GM18511 (cell line): Measurements from ENCODE around the gene THSD7A.

ENCODE experiments used
- ATAC-seq: cut with Tn5 transposase; IDR thresholded peaks from one replicate; pipeline ENCODE4 v1.9.1; 2021; ENCODE audit warnings: mild to moderate bottlenecking, moderate library complexity; ENCODE audit not compliant: unreplicated experiment

Gene THSD7A

GRCh38 chr7:11424006-11424405 is 408.0 kb downstream of the THSD7A start:
- ATAC-seq: no peak

DNA sequence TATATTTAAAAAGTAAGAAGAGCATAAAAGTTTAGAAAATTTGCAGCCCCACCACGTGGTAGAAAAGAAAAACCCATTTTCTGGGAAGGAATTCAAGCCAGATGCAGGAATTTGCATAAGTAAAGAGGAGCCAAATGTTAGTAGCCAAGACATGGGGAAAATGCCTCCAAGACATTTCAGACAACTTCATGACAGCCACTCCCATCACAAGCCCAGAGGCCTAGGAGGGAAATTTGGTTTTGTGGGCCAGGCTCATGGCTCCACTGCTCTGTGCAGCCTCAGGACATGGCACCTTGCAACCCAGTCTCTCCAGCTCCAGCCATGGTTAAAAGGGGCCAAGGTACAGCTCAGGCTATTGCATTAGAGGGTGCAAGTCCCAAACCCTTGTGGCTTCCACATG is 411.9 kb downstream of the THSD7A start:
- no peak for ATAC-seq

- ATAC-seq: no peak
These were observed 415.1 kb downstream of the THSD7A start for GRCh38 chr7:11416641-11417458.

GRCh38 chr7:11415101-11415500 is 416.9 kb downstream of the THSD7A start:
- no peak for ATAC-seq

DNA sequence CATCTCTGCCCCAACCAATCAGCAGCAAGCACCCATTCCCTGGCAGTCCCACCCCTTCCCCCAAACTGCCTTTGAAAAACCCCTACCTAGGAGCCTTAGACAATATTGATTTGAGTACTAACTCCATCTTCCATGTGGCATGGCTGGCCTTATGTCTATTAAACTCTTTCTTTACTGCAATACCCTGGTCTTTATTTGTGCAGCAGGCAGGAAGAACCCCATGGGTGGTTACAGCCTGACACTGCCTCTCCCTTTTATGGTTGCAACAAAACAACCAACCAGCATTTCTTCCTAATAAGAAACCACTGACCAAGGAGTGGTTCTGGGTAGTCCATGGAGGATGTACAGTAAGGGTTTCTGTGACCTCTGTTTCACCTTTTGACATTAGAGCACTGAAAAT is 418.1 kb downstream of the THSD7A start:
- ATAC-seq: no peak

- no peak for ATAC-seq
These were observed 420.0 kb downstream of the THSD7A start for GRCh38 chr7:11412036-11412435.

- no peak for ATAC-seq
These were observed 421.0 kb downstream of the THSD7A start for GRCh38 chr7:11410656-11411644.

DNA sequence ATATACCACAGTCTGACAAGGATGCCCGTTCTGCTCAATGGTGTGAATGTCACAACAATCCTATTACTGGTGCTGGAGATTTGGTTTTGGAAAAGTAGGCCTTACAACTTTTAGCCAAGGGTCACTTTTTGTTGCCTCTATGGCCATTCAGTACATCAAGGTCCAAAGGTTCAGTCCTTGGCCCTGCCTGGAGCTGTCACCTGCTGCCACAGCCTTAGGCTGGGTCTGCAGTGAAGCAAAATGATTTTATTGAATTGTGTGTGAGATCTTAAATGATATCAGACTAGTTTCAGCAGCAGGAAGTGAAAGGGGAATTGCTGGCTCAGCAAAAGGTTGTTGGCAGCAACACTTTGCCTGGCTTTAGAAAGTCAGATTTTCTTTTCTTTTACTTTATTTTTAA is 427.6 kb downstream of the THSD7A start:
- ATAC-seq: no peak

GRCh38 chr7:11403781-11404180 is 428.2 kb downstream of the THSD7A start:
- no peak for ATAC-seq

DNA sequence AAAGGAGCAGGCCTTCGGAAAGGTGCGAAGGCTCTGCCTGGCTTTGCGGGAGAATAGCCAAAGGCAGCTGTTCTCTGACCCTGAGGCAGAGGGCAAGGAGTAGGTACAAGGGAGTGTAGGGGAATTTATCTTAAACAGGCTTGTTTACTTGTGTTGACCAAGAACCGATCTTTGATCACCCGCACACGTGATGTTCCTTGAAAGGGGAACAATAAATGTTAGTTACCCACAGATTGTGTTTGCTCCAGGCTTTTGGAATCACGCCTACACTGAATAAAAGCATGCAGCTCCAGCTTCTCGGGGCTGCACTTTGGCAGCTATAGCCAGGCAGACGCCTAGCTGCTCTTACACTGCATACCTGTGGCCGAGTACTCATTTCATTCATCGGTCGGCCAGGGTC is 437.6 kb downstream of the THSD7A start:
- ATAC-seq: no peak

DNA sequence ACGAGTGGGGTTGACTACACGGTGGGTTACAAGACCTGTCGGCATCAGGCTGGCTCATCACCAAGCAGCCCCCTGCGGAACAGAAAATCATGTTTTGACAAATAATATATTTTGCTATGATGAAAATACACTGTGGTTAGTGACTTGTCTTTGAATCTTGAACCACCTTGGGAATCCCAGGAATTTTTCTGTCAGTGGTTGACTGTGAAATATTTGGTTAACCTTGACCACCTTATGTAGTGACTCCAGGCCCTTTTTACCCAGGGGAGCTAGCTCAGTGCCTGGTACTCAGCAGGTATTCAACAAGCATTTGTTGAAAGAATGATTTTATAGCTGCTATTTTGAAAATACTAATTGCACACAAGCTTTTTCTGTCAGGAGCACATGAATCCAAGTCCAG is 452.4 kb downstream of the THSD7A start:
- no peak for ATAC-seq

DNA sequence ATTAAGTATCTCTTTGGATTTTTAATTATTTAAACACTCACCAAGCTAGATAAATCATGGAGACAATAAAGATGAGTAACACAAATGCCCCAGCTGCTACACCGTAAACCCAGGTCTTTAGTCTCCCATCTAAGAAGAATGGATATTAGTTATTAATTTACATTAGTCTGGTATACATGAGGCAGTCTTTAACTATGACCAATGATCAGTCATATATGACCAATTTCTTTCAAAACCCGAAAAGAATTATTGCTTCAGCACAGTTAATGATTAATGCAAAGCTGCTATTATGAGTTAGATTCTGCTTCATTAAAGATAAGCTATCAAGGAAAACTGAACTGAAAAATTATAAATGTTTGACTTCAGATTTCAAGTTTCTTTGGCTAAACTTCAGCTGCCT is 455.5 kb downstream of the THSD7A start:
- ATAC-seq: no peak

DNA sequence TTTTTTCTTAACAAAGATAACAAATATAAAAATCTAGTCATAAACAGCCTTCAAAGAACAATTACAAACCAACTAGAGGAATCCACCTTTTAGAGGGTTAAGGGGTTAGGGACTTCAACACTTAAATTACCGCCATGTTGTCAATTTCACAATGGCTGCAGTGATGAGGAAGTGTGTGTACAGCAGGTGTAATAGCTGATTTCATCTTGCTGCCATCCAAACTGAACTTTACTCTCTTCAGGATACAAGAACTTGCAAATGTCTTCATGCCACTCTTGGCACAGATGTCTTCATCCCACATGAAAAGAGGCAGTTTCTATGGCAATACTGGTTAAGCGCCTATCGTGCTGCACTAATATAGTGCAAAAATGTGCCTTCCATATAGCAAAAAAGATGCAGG is 457.4 kb downstream of the THSD7A start:
- no peak for ATAC-seq

- ATAC-seq: no peak
These were observed 458.4 kb downstream of the THSD7A start for GRCh38 chr7:11373546-11374142.

DNA sequence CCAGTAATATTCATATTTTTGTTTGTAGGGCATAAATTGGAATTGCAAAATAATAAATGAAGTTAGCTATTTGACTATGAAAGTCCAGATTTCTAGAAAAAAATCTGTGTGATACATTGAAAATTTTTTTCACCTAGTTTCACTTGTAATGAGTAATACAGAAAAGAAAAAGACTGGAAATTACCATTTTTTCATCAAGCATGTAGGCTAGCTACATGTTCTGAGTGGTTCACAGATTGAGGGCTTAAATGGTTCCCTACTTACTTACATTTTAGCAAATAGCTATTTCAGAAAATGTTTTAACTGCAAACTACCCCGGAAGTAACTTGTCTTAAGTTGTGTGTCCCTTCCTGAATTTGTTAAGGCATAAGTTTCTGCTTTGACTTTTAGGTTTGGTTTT is 462.3 kb downstream of the THSD7A start:
- ATAC-seq: no peak

GRCh38 chr7:11366118-11366517 is 465.9 kb downstream of the THSD7A start:
- ATAC-seq: no peak

GRCh38 chr7:11358637-11359036 is 473.4 kb downstream of the THSD7A start:
- ATAC-seq: no peak

DNA sequence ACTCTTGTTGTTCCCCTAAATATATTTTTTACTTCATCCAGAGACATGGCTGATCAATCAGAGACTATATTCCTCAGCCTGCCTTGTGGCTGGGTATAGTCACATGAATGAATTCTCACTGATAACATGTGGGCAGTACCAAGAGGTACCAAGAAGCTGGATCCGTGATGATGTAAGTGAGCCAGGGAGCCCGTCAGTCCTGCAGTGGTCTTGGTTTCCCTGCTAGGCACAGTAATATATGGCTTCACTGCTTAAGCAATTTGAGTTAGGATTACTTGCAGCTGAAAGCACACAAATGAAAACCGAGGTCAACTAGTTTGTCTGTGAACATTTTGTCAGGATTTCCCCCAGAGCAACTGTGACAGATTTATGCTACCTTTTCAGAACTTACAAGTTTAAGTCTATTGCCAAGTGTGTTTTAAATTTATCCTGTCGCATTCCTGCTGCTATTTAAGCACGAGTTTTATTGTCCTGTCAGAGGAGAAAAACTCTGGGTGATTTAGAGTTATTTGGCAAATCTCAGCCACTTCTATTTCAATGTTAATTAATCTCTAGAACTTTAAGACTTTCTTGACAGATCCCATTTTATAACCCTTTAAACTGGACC is 476.5 kb downstream of the THSD7A start:
- no peak for ATAC-seq

DNA sequence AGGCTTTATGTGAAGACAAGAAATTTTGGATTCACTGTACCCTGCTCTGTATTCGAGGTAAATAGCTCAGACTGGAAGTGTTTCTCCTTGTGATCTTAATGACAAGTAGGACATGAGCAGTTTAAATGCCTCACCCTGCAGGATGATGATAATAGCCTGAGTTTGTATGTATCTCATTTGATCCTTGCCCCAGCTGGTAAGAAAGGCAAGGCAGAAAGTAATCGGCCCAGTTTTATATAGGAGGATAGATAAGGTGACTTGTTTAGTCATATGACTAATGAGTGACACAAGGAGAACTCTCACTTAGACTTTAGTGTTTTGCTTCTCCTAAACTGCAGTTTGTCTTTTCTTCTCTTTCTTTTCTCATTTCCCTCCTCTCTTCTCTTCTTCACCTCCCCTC is 485.7 kb downstream of the THSD7A start:
- ATAC-seq: no peak

DNA sequence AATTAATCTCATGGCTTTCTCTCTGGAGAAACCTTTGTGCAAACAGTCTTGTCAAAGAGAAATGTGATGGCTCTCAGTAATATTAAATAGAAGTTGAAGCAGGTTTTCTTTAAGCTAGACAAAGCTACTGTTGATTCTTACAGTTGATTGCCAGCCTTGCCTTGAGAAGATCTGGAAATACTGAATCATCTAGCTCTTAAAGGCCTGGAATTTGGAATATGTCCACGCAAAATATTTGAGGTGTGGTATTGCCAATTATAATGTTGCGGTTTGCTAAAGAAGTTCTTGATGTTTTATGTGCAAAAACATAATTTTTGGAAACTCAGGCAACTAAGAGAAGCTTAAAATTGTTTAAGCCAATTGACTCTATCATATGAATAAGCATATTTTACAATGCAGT is 486.4 kb downstream of the THSD7A start:
- ATAC-seq: no peak

DNA sequence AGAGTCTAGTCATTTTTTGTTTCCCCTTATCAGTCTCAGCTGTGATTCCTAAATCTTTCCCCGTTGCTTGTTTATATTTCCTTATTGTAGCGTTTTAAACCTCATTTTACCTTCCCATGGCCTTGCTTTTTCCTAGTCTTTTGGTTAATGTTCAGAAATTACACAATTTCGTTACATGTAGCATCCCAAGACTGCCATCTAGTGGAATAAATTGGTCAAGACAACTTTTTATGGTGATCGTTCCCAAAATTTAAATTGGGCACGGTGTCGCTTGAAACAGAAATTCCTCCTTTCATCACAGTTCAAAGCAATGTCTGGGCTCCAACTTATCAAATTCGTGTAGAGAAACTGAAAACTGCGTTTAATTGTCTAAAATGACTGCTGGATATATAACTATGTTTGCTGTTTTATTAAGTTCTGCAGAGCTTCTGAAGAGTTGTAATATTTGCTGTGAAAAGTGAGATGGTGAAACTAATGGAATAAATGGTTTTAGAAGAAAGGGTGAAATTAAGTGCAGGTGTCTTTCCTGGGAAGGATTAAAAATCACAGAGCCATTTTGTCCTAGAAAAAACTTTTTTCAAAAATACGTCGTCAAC is 488.1 kb downstream of the THSD7A start:
- peak; percentile 71 for ATAC-seq
